Liver (tissue), 9 donors: ENCODE results near the gene FRRS1. TPM values are rescaled to one million over a fixed set of nuclear protein-coding genes. Genes with fewer than 3 reads are reported as not detected.

Source experiments
- DNase-seq: peaks from one replicate; pipeline ENCODE4 v3.0.0-alpha.2; 2017; ENCODE audit warnings: low spot score
- H3K27ac ChIP-seq, 2 donors: one replicate each; pipeline ENCODE4 v1.7.0; 2013; ENCODE audit warnings: inconsistent platforms in 2 of 2, low read length in 2 of 2, control low read depth in 1 of 2, low read depth in 1 of 2, mild to moderate bottlenecking in 1 of 2
- H3K27me3 ChIP-seq, 4 donors: one replicate each; pipeline versions ENCODE4 v1.6.1 to v1.7.0; 2013; ENCODE audit warnings: low read length in 3 of 4, inconsistent platforms in 1 of 4, mild to moderate bottlenecking in 1 of 4, moderate library complexity in 1 of 4; ENCODE audit not compliant: control insufficient read depth in 4 of 4, insufficient read depth in 4 of 4
- H3K36me3 ChIP-seq, 4 donors: one replicate each; pipeline versions ENCODE4 v1.6.1 to v1.7.0; 2013; ENCODE audit warnings: low read length in 3 of 4, mild to moderate bottlenecking in 3 of 4, low read depth in 1 of 4, moderate library complexity in 1 of 4; ENCODE audit not compliant: control insufficient read depth in 4 of 4, insufficient read depth in 3 of 4
- H3K4me1 ChIP-seq, 4 donors: one replicate each; pipeline versions ENCODE4 v1.6.1 to v1.7.0; 2013; ENCODE audit warnings: low read length in 3 of 4, mild to moderate bottlenecking in 3 of 4, moderate library complexity in 1 of 4; ENCODE audit not compliant: control insufficient read depth in 4 of 4, insufficient read depth in 4 of 4
- H3K4me3 ChIP-seq, 3 donors: one replicate each; pipeline versions ENCODE4 v1.6.1 to v1.7.0; 2013; ENCODE audit warnings: low read length in 3 of 3, control low read depth in 1 of 3, low read depth in 1 of 3, mild to moderate bottlenecking in 1 of 3
- H3K9ac ChIP-seq, 2 donors: one replicate each; pipeline ENCODE4 v1.7.0; 2013; ENCODE audit warnings: low read length in 2 of 2, mild to moderate bottlenecking in 2 of 2, moderate library complexity in 2 of 2, control low read depth in 1 of 2, low read depth in 1 of 2
- H3K9me3 ChIP-seq, 4 donors: one replicate each; pipeline versions ENCODE4 v1.6.1 to v1.7.0; 2013; ENCODE audit warnings: low read length in 3 of 4; ENCODE audit not compliant: control insufficient read depth in 4 of 4
- ATF3 ChIP-seq: IDR thresholded peaks from 2 replicates; pipeline ENCODE4 v1.6.1; 2016; ENCODE audit warnings: antibody characterized with exemption
- CTCF ChIP-seq: fragments of 150-350 bp; IDR thresholded peaks from 2 replicates; pipeline ENCODE4 v1.5.1; 2017; ENCODE audit warnings: improper control_type of control experiment, low read depth, low read length; ENCODE audit not compliant: missing input control
- EGR1 ChIP-seq, 2 donors: IDR thresholded peaks; 2 replicates each; pipeline ENCODE4 v1.6.1; 2016 to 2018; ENCODE audit warnings: antibody characterized with exemption in 2 of 2, low read depth in 2 of 2
- FOXA1 ChIP-seq: IDR thresholded peaks from 2 replicates; pipeline ENCODE4 v1.6.1; 2016; ENCODE audit warnings: antibody characterized with exemption
- FOXA2 ChIP-seq: IDR thresholded peaks from 2 replicates; pipeline ENCODE4 v1.6.1; 2016; ENCODE audit warnings: antibody characterized with exemption
- GABPA ChIP-seq, 2 donors: IDR thresholded peaks in 1 of 2; conservative IDR thresholded peaks in 1 of 2; 2 replicates each; pipeline ENCODE4 v1.6.1; 2016; ENCODE audit warnings: antibody characterized with exemption in 2 of 2, mild to moderate bottlenecking in 1 of 2, moderate library complexity in 1 of 2
- HNF4A ChIP-seq, 2 donors: conservative IDR thresholded peaks; 2 replicates each; pipeline ENCODE4 v1.6.1; 2016; ENCODE audit warnings: antibody characterized with exemption in 2 of 2, mild to moderate bottlenecking in 2 of 2
- HNF4G ChIP-seq: IDR thresholded peaks from 2 replicates; pipeline ENCODE4 v1.6.1; 2016; ENCODE audit warnings: antibody characterized with exemption
- JUND ChIP-seq, 2 donors: IDR thresholded peaks; 2 replicates each; pipeline ENCODE4 v1.6.1; 2016; ENCODE audit warnings: antibody characterized with exemption in 2 of 2
- MAX ChIP-seq: IDR thresholded peaks from 2 replicates; pipeline ENCODE4 v1.6.1; 2016; ENCODE audit warnings: antibody characterized with exemption
- NR2F2 ChIP-seq: IDR thresholded peaks from 2 replicates; pipeline ENCODE4 v1.6.1; 2016; ENCODE audit warnings: antibody characterized with exemption
- RAD21 ChIP-seq, 2 donors: IDR thresholded peaks; 2 replicates each; pipeline ENCODE4 v1.6.1; 2016; ENCODE audit warnings: antibody characterized with exemption in 2 of 2, mild to moderate bottlenecking in 2 of 2
- REST ChIP-seq: IDR thresholded peaks from 2 replicates; pipeline ENCODE4 v1.6.1; 2016; ENCODE audit warnings: antibody characterized with exemption, mild to moderate bottlenecking
- RXRA ChIP-seq, 2 donors: IDR thresholded peaks; 2 replicates each; pipeline ENCODE4 v1.6.1; 2017 to 2018; ENCODE audit warnings: antibody characterized with exemption in 2 of 2, mild to moderate bottlenecking in 1 of 2
- SP1 ChIP-seq: IDR thresholded peaks from 2 replicates; pipeline ENCODE4 v1.6.1; 2018; ENCODE audit warnings: antibody characterized with exemption, mild to moderate bottlenecking
- TAF1 ChIP-seq: conservative IDR thresholded peaks from 2 replicates; pipeline ENCODE4 v1.6.1; 2016; ENCODE audit warnings: antibody characterized with exemption, mild to moderate bottlenecking
- YY1 ChIP-seq: IDR thresholded peaks from 2 replicates; pipeline ENCODE4 v1.6.1; 2016; ENCODE audit warnings: antibody characterized with exemption, mild to moderate bottlenecking
- ZBTB33 ChIP-seq: IDR thresholded peaks from 2 replicates; pipeline ENCODE4 v1.6.1; 2016; ENCODE audit warnings: antibody characterized with exemption
- WGBS: extraction: QIAGEN DNeasy Blood & Tissue Kit; methylation state at CpG from one replicate; pipeline ENCODE4 v1.1.7; 2013; 5-methylcytosine and 5-hydroxymethylcytosine counted together
- polyA plus RNA-seq, 2 donors: library from polyadenylated mRNA; stranded (reverse) in 1 of 2; unstranded in 1 of 2; fragments of 200-250 nt in 1 of 2; fragments of >200 nt in 1 of 2; fragmentation: Nextera tagmentation in 1 of 2; extraction: Ambion mirVana in 1 of 2; gene quantifications; one replicate each; pipeline versions ENCODE4 v1.2.1 to v1.2.3, GENCODE V29; 2013 to 2015
- total RNA-seq, 2 donors: library from RNA; depleted of rRNA; stranded (reverse); fragments of >200 nt; gene quantifications; one replicate each; pipeline ENCODE4 v1.2.3, GENCODE V29; 2014
- donor health status: healthy.
- donor health status: healthy.
- donor health status: healthy.
- donor health status: healthy.
- donor health status: healthy.

FRRS1 gene
- total and polyA plus RNA-seq, 4 donors = 2.7 to 87.4 (median 30.4) TPM

- no peak for DNase-seq
- H3K27ac ChIP-seq = no peak overlapping the region
- no peak overlapping the region for H3K9ac ChIP-seq
- 93% methylated on average over 3 of the region's 3 CpGs for WGBS
- TF ChIP-seq TAF1 (no peak), RXRA (IDR thresholded peaks at IDR 0.05) (no peak), ATF3 (no peak)
- no peaks in the 10 kb centered on the region for H3K27me3 ChIP-seq
- peaks cover 0 to 4% (median 0%) of the 10 kb centered on the region in 4 donors for H3K4me1 ChIP-seq
- H3K9me3 ChIP-seq = no peaks in the 10 kb centered on the region
- no peaks in the 10 kb centered on the region for H3K36me3 ChIP-seq
- H3K4me3 ChIP-seq = no peak overlapping the region
These were observed 15.4 kb upstream of the FRRS1 start for GRCh38 chr1:99781798-99782197.

GRCh38 chr1:99777752-99778151 is 11.3 kb upstream of the FRRS1 start:
- Histone ChIP-seq H3K27me3 (no peaks in the 10 kb centered on the region), H3K9ac (no peak overlapping the region), H3K36me3 (no peaks in the 10 kb centered on the region), H3K4me1 (no peaks in the 10 kb centered on the region), H3K4me3 (no peak overlapping the region), H3K27ac (no peak overlapping the region), H3K9me3 (no peaks in the 10 kb centered on the region)
- 75% methylated on average over 3 of the region's 3 CpGs for WGBS
- DNase-seq = no peak
- no peak for TF ChIP-seq JUND (IDR thresholded peaks at IDR 0.05)
- TF ChIP-seq YY1 = no peak
- no peak for TF ChIP-seq GABPA (IDR thresholded peaks at IDR 0.05 in 1 of 2, conservative IDR thresholded peaks at IDR 0.05 in 1 of 2)
- TF ChIP-seq FOXA1 = no peak
- TF ChIP-seq CTCF = no peak
- TF ChIP-seq NR2F2 = no peak
- no peak for TF ChIP-seq EGR1 (IDR thresholded peaks at IDR 0.05; ENCODE audit: low read depth in 2 of 2)
- no peak for TF ChIP-seq FOXA2
- no peak for TF ChIP-seq SP1
- TF ChIP-seq MAX = no peak
- no peak for TF ChIP-seq ATF3
- no peak for TF ChIP-seq REST
- TF ChIP-seq ZBTB33 = no peak
- no peak for TF ChIP-seq TAF1
- TF ChIP-seq RAD21 (IDR thresholded peaks at IDR 0.05) = no peak
- TF ChIP-seq RXRA (IDR thresholded peaks at IDR 0.05) = no peak
- TF ChIP-seq HNF4G = no peak
- no peak for TF ChIP-seq HNF4A (conservative IDR thresholded peaks at IDR 0.05)
